Measurements from ENCODE around the gene F11R.

- TF ChIP-seq, protein P1, sequence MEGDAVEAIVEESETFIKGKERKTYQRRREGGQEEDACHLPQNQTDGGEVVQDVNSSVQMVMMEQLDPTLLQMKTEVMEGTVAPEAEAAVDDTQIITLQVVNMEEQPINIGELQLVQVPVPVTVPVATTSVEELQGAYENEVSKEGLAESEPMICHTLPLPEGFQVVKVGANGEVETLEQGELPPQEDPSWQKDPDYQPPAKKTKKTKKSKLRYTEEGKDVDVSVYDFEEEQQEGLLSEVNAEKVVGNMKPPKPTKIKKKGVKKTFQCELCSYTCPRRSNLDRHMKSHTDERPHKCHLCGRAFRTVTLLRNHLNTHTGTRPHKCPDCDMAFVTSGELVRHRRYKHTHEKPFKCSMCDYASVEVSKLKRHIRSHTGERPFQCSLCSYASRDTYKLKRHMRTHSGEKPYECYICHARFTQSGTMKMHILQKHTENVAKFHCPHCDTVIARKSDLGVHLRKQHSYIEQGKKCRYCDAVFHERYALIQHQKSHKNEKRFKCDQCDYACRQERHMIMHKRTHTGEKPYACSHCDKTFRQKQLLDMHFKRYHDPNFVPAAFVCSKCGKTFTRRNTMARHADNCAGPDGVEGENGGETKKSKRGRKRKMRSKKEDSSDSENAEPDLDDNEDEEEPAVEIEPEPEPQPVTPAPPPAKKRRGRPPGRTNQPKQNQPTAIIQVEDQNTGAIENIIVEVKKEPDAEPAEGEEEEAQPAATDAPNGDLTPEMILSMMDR (tag by site-specific recombination; IDR thresholded peaks at IDR 0.05), result no peak
- TF ChIP-seq KLF10 (tag by site-specific recombination; IDR thresholded peaks at IDR 0.05) (no peak), ZNF274 (IDR thresholded peaks at IDR 0.05; ENCODE audit: low read length) (no peak), ZNF274 (tag by site-specific recombination; IDR thresholded peaks at IDR 0.05; ENCODE audit: borderline replicate concordance) (no peak), RBAK (tag by site-specific recombination; IDR thresholded peaks at IDR 0.05) (no peak), ZNF114 (tag by site-specific recombination; IDR thresholded peaks at IDR 0.05) (no peak), ELK4 (IDR thresholded peaks at IDR 0.05; ENCODE audit: borderline replicate concordance, low read depth, low read length) (no peak), ZNF140 (tag by site-specific recombination; IDR thresholded peaks at IDR 0.05) (no peak), ZBTB48 (tag by site-specific recombination; IDR thresholded peaks at IDR 0.05) (no peak), ZNF416 (tag by site-specific recombination; IDR thresholded peaks at IDR 0.05) (no peak), SP2 (tag by site-specific recombination; IDR thresholded peaks at IDR 0.05) (no peak), ZNF560 (tag by site-specific recombination; IDR thresholded peaks at IDR 0.05; ENCODE audit: borderline replicate concordance) (no peak)
Measured at GRCh38 chr1:161032409-161032808, 11.5 kb upstream of the F11R start.
